DND-41 (cell line): ENCODE measurements around the gene CYP21A2.
"Not testable (repeated sequence)": the region's sequence is repeated elsewhere in the genome, so short reads cannot be mapped to it uniquely, and the experiment has no call there.

ENCODE experiments used
- ATAC-seq: fragments of 200-7000 bp; cut with Tn5 transposase; 3 replicates; pipeline ENCODE4 v1.9.1; 2021; ENCODE audit warnings: low read depth; ENCODE audit not compliant: insufficient read depth
- DNase-seq: peaks from one replicate; pipeline ENCODE4 v3.0.0-alpha.2; 2020
- H2AFZ ChIP-seq: 2 replicates; pipeline ENCODE4 v1.6.0; 2012; ENCODE audit warnings: low read depth, low read length
- H3K27ac ChIP-seq: 2 replicates; pipeline ENCODE4 v1.5.1; 2012; ENCODE audit warnings: low read length, inconsistent platforms
- H3K27me3 ChIP-seq: fragments of 200-600 bp; sonication (generic); 2 replicates; pipeline ENCODE4 v1.6.0; 2012; ENCODE audit warnings: low read length, mild to moderate bottlenecking, inconsistent platforms; ENCODE audit not compliant: insufficient read depth, poor library complexity
- H3K36me3 ChIP-seq: 2 replicates; pipeline ENCODE4 v1.5.1; 2012; ENCODE audit warnings: low read length, inconsistent platforms; ENCODE audit not compliant: insufficient read depth
- H3K4me1 ChIP-seq: 2 replicates; pipeline ENCODE4 v1.5.1; 2012; ENCODE audit warnings: mild to moderate bottlenecking, low read length; ENCODE audit not compliant: insufficient read depth
- H3K4me2 ChIP-seq: 2 replicates; pipeline ENCODE4 v1.6.0; 2012; ENCODE audit warnings: mild to moderate bottlenecking, moderate library complexity, low read length, inconsistent platforms; ENCODE audit not compliant: insufficient read depth
- H3K4me3 ChIP-seq, 2 experiments: fragments of 200-600 bp in 1 of 2; shearing (Covaris generic) in 1 of 2; 2 replicates each; pipeline ENCODE4 v1.5.1; 2012 to 2016; ENCODE audit warnings: inconsistent platforms in 2 of 2, low read length in 2 of 2, mild to moderate bottlenecking in 2 of 2, low read depth in 1 of 2, moderate library complexity in 1 of 2
- H3K79me2 ChIP-seq: 2 replicates; pipeline ENCODE4 v1.6.0; 2012; ENCODE audit warnings: low read length, inconsistent platforms; ENCODE audit not compliant: insufficient read depth
- H3K9ac ChIP-seq: 2 replicates; pipeline ENCODE4 v1.6.0; 2012; ENCODE audit warnings: low read depth, mild to moderate bottlenecking, inconsistent platforms, low read length, moderate library complexity
- H3K9me3 ChIP-seq: 2 replicates; pipeline ENCODE4 v1.5.1; 2012; ENCODE audit warnings: low read length, moderate library complexity, mild to moderate bottlenecking, inconsistent platforms; ENCODE audit not compliant: insufficient read depth, severe bottlenecking
- H4K20me1 ChIP-seq: 2 replicates; pipeline ENCODE4 v1.6.0; 2012; ENCODE audit warnings: low read length; ENCODE audit not compliant: insufficient read depth
- EZH2 ChIP-seq: IDR thresholded peaks from 3 replicates; pipeline ENCODE4 v1.6.1; 2012; ENCODE audit warnings: borderline replicate concordance, low read depth, mild to moderate bottlenecking, moderate library complexity, low read length, inconsistent platforms; ENCODE audit not compliant: severe bottlenecking
- TF ChIP-seq, protein P1 (sequence below): IDR thresholded peaks from 2 replicates; pipeline ENCODE4 v1.5.1; 2012; ENCODE audit warnings: borderline replicate concordance, low read length, moderate library complexity, mild to moderate bottlenecking; ENCODE audit not compliant: poor library complexity, severe bottlenecking; ENCODE audit errors: extremely low read depth

CYP21A2 gene

DNA sequence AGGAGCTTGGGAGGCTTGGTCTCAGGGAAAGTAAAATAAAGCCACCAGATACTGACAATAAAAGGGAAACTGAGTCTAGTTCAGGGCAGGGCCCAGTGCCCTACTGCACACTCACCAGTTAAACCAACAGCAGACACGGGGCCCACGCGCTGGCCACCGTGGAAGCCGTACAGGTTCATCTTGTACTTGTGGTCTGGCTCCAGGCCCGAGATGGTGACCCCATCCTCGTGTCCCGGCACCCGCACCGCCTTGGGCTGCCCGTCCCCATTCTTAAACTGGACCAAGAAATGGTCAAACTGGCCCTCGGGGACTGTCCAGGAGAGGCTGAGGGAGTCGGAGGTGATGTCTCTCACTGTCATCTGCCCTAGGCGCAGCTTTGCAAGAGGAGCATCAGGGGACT, 26.5 kb downstream of the CYP21A2 start:
- Histone ChIP-seq H3K4me2 (no peak overlapping the region), H3K4me1 (no peaks in the 10 kb centered on the region), H3K36me3 (no peaks in the 10 kb centered on the region), H3K9me3 (no peaks in the 10 kb centered on the region), H3K9ac (no peak overlapping the region), H3K4me3 (no peak overlapping the region), H3K27ac (no peak overlapping the region), H4K20me1 (no peaks in the 10 kb centered on the region), H3K79me2 (no peaks in the 10 kb centered on the region), H3K27me3 (no peaks in the 10 kb centered on the region), H2AFZ (no peak overlapping the region)
- ATAC-seq (no peak), DNase-seq (no peak)
- TF ChIP-seq EZH2, result no peak
- TF ChIP-seq, protein P1, sequence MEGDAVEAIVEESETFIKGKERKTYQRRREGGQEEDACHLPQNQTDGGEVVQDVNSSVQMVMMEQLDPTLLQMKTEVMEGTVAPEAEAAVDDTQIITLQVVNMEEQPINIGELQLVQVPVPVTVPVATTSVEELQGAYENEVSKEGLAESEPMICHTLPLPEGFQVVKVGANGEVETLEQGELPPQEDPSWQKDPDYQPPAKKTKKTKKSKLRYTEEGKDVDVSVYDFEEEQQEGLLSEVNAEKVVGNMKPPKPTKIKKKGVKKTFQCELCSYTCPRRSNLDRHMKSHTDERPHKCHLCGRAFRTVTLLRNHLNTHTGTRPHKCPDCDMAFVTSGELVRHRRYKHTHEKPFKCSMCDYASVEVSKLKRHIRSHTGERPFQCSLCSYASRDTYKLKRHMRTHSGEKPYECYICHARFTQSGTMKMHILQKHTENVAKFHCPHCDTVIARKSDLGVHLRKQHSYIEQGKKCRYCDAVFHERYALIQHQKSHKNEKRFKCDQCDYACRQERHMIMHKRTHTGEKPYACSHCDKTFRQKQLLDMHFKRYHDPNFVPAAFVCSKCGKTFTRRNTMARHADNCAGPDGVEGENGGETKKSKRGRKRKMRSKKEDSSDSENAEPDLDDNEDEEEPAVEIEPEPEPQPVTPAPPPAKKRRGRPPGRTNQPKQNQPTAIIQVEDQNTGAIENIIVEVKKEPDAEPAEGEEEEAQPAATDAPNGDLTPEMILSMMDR, result no peak

DNA sequence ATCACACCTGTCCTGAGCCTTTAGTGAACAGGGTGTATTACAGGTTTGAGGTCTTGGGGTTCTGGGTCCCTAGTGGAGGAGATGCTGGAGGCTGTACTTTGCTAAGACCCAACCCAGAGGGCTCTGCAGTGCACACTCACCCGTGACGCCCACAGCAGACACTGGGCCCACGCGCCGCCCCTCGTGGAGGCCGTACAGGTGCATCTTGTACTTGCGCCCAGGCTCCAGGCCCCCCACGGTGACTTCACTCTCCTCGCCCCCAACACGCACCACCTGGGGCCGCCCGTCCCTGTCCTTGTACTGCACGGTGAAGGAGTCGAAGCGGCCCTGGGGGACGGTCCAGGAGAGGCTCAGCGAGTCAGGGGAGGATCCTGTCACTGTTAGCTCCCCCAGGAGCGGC, 29.3 kb downstream of the CYP21A2 start:
- DNase-seq, H3K4me1 ChIP-seq, H3K27ac ChIP-seq, H3K36me3 ChIP-seq, H2AFZ ChIP-seq, H3K4me2 ChIP-seq, H3K79me2 ChIP-seq, H4K20me1 ChIP-seq, H3K9ac ChIP-seq, ATAC-seq, H3K4me3 ChIP-seq, H3K9me3 ChIP-seq, H3K27me3 ChIP-seq: not testable (repeated sequence)

DNA sequence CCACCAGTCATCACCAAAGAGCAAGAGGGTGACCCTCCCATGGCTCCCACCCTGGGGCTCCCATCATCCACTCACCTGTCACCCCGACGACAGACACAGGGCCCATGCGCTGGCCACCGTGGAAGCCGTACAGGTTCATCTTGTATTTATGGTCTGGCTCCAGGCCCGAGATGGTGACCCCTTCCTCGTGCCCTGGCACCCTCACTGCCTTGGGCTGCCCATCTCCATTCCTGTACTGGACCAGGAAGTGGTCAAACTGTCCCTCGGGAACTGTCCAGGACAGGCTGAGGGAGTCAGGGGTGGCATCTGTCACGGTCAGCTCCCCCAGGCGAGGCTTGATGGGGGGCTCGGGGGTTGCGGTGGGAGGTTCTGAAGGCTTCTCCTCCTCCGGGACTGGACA, 30.1 kb downstream of the CYP21A2 start:
- H3K4me2 ChIP-seq, H3K4me3 ChIP-seq, H3K4me1 ChIP-seq, ATAC-seq, H2AFZ ChIP-seq, H3K79me2 ChIP-seq, DNase-seq, H3K9ac ChIP-seq, H4K20me1 ChIP-seq, H3K27ac ChIP-seq, H3K36me3 ChIP-seq, H3K9me3 ChIP-seq, H3K27me3 ChIP-seq: not testable (repeated sequence)

DNA sequence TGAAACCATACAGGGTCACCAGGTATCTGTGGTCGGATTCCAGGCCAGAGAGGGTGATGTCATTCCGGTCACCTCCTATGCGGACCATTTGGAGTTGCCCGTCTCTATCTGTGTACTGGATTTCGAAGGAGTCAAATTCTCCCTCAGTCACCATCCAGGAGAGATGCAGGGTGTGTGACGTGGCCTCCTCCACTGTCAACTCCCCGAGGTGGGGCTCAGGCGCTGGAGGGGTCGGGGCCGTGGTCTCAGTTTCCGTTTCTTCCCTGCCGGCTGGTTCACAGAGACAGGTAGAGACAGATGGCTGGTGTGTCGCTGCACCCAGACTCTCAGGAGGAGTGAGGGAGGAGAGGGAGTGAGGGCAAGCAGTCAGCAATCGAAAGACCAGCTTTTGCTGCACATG, 30.7 kb downstream of the CYP21A2 start:
- no peak for ATAC-seq
- H3K27ac ChIP-seq, result no peak overlapping the region
- no peak overlapping the region for H3K4me3 ChIP-seq
- no peak overlapping the region for H2AFZ ChIP-seq
- no peak for DNase-seq
- H3K27me3 ChIP-seq, result peaks cover 3% of the 10 kb centered on the region
- no peak overlapping the region for H3K4me2 ChIP-seq
- H3K36me3 ChIP-seq, result no peaks in the 10 kb centered on the region
- H3K9ac ChIP-seq, result no peak overlapping the region
- TF ChIP-seq, protein P1, result no peak
- no peak for TF ChIP-seq EZH2
- H4K20me1 ChIP-seq, result no peaks in the 10 kb centered on the region
- H3K79me2 ChIP-seq, result no peaks in the 10 kb centered on the region
- H3K4me1 ChIP-seq, result no peaks in the 10 kb centered on the region
- H3K9me3 ChIP-seq, result no peaks in the 10 kb centered on the region
